ENCODE measurements around the gene ZNF423.

Gene ZNF423

DNA sequence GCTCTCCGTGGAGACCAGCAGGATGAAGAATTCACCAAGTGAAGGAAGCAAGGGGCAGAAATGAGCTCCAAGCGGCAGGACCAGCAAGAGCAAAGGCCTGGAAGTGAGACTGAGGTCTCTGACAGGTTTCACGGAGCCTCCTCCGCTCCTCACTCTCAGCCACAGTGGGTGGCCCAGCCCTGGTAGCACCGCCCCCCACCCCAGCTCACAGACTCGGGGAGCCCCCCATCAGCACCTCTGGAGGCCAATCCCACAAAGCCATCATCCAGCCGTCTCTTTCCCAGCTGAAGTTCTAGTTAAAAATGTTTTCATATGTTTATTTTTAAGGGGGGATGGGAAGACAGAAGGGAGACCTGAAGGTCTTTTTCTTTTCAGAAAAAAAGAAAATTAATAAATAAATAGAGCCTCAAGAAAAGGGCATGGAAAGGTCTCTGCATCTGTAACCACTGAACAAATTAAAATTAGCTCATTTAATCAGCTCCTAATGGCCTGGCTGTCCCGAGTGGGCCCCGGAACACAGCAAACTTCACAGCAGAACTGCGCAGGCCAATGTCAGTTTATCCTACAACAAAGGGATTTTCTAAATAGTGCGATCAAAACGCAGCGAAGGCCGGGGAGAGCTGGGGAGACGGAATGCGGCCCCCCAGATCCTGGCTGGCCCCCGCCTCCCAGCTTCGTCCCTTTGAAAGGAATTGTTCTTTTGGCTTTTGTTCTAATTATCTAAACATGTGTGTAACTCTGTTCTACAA is 190.3 kb downstream of the ZNF423 start:
- no peak for DNase-seq (ENCODE audit: low spot score)

- no peak for DNase-seq (ENCODE audit: low spot score)
These were observed 191.4 kb downstream of the ZNF423 start for GRCh38 chr16:49664221-49665215.

DNA sequence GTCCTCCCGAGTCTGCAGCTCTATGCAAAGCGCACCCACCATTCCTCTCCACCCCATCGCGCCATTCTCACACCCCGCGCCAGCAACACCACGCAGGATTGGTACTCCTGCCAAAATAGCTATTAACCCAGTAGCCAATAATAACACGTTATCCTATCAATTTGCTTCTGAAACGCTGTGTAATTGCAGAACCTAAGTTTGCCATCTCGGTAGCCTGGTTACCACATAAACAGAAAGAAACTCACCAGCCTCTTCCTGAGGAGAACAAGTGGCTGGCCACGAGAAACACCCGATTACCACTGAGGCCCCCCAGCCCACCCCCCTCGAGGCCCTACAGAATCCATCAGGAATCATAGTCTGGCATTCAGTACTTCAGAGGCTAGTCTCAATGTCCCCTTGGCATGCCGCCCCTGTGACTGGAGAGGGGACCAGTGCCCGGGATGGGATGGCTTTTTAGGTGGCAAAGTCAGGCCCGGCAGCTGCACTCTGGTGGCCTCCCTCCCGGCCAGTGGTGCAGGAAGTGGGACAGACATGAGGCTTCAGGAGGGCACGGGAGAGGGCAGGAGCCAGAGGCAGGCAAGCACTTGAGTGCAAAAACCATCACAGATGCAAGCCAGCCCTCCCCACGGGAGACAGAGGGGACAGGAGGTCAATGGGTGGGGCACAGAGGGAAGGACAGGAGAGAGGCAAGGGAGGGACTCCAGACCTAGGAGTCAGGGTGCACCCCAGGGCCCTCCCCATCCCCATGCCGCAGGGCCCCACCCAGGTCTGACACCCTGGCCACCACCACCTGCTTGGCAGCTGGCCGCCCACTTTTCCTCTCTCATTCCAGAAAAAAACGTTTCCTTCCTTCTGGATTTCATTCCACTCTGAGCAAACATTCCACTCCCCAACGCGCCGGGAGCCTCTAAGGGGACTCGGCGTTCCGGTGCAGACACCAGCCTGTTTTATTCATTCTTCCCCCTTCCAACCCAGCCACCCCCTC is 192.5 kb downstream of the ZNF423 start:
- DNase-seq (ENCODE audit: low spot score) = no peak

GRCh38 chr16:49662569-49662968 is 193.3 kb downstream of the ZNF423 start:
- no peak for DNase-seq (ENCODE audit: low spot score)

DNA sequence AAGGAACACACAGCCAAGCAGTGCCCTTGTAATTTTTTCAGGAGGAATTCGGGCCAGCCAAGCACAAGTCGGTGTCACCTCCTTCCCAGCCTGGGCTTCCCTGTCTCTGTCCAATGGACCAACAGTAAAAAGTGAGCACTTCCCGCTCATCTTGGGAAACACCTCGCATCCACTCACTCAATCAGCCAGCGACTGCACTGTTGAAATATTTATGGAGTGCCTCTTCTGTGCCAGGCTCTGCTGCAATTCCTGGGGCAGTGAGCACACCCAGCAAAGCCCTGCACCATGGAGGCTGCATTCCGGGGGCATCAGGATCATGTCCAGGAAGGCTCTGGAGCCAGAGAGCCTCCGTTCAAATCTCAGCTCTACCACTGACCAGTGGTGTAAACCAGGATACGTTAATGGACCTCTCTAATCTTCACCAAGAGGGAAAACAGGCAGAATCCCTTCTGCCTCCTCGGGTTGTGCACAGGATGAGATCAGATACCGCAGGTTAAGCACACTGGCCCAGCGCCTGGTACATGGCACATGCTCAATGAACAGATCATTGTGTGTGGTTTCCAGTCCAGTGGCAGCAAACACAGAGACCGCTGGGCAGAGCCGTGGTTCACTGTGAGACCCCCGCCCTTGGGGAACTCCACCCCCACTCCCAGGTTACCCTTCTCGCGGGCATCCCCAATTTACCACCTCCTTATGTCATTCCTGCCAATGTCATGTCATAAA is 194.3 kb downstream of the ZNF423 start:
- DNase-seq (ENCODE audit: low spot score) = no peak

DNA sequence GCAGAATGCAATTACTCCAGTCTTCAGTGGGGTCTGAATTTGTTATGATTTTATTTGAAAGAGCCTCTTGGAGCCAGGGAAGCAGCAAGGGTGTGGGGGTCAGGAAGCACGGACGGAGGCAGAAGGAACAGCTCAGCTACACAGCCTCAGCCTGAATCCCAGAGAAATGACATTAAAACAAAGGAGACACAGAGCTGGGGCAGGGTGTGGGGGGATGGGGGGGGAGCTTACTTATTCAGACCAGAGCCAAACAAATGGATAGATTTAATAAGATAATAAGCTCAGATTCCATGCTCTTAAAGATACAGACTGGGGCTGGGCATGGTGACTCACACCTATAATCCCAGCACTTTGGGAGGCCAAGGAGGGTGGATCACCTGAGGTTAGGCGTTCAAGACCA is 195.3 kb downstream of the ZNF423 start:
- peak; percentile 53 for DNase-seq (ENCODE audit: low spot score)

- DNase-seq (ENCODE audit: low spot score) = no peak
These were observed 196.6 kb downstream of the ZNF423 start for GRCh38 chr16:49659356-49659755.

DNA sequence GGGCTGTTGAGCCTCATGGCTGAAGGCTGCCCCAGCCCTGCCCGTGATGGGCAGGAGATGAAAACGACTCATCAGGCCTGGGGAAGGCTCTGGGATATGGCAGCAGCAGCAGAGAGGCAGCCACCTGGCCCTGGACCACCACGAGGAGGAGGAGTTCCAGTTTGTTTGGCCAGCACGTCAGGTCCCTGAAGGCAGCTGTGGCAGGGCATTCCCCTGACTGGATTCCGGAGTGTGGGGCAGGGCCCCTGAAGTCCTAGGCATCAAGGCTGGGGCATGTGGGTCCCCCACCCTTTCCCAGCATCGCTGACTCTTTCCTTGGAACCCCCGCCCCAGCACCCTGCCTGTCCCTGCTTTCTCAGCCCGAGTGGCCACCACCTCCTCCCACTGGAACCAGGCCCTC is 197.4 kb downstream of the ZNF423 start:
- no peak for DNase-seq (ENCODE audit: low spot score)

- DNase-seq (ENCODE audit: low spot score) = no peak
These were observed 198.0 kb downstream of the ZNF423 start for GRCh38 chr16:49657736-49658465.

DNA sequence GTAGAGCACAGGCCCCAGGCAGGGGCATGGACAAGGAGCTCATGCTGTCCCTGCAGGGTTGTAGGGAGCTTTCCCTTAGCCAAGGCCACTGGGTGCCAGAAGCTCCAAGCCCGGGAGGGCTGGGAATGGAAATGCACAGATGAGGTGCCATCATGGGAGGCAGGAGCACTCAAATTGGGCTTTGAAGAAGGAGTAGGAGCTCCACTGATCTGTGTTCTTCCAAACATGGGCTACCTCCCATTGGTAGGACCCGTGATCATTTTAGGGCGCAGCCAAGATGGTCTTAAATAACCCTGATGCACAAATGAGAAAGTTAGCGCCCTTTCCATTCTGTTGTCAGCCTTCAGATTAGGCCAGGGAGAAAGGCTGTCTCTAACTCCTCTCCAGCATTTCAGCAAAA is 201.5 kb downstream of the ZNF423 start:
- DNase-seq (ENCODE audit: low spot score) = no peak

- DNase-seq (ENCODE audit: low spot score) = no peak
These were observed 202.3 kb downstream of the ZNF423 start for GRCh38 chr16:49653577-49653976.

- no peak for DNase-seq (ENCODE audit: low spot score)
These were observed 202.7 kb downstream of the ZNF423 start for GRCh38 chr16:49653173-49653570.

DNA sequence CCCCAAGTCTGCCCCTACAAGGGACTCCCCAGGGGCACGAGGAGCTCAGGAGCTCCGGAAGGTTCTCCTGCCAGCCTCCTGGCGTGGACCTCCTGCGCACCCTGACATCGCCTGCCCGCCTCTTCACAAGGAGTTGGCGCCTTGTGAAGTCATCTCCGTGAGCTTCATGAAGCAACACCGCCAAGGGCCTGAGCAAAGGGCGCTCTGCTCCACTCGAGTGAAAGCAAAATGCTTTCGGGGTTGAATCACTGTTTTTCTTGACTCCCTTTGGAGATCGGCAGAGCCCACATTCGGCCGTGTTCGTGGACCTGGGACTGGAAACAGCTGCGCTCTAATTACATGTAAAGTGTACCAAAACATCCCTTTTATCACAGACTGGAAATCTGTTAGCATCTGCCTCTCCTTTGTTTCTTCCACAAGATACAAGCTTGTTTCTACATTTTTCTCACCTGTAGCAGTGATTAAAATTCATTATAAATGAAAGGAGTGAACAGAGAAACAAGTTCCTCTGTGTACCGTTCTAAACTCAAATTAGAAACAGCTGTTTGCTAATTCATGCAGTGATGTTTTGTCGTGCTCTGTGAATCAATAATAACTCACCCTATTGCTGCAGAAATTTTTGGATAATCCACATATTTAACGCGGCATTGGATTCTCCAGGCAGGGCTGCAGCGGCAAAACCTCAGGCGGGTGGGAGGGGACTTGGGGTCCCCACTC is 203.3 kb downstream of the ZNF423 start:
- DNase-seq (ENCODE audit: low spot score) = no peak

DNA sequence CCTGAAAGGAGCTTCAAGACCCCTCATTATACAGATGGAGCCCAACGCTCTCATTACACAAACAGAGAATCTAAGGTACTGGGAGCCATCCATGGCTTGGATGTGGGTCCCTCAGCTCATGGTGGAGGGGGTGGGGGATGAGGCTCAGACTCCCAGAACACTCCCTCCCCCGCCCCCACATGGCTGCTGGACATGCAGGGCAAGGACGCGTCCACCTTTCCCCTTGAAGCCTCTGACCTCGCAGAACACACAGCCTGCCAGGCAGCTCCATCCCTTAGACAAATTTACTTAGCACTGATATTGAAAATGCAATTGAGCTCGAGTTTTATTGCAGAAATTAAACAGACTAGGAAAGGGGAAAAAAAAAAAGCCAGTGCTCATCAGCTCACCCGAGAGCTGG is 203.9 kb downstream of the ZNF423 start:
- no peak for DNase-seq (ENCODE audit: low spot score)

DNA sequence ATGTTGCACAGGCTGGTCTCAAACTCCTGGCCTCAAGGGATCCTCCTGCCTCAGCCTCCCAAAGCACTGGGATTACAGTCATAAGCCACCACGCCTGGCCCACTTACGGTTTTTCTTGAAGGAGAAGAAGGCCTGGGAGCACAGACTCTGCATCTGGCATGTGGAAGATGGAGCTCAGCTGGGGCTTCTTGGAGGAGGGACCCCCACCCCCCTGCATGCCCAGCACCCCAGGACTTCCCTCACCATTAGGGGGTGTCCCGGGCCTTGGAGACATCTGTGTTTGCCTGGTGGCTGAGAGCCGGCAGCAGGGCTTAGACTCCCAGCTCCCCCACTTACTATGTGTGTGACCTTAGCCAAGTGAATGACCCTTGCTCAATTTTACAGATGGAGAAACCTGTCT is 204.7 kb downstream of the ZNF423 start:
- DNase-seq (ENCODE audit: low spot score) = no peak

GRCh38 chr16:49650603-49651002 is 205.3 kb downstream of the ZNF423 start:
- no peak for DNase-seq (ENCODE audit: low spot score)

GRCh38 chr16:49649013-49649765 is 206.7 kb downstream of the ZNF423 start:
- no peak for DNase-seq (ENCODE audit: low spot score)

GRCh38 chr16:49647673-49648072 is 208.2 kb downstream of the ZNF423 start:
- no peak for DNase-seq (ENCODE audit: low spot score)

- DNase-seq (ENCODE audit: low spot score) = no peak
These were observed 210.6 kb downstream of the ZNF423 start for GRCh38 chr16:49645263-49645662.

All from SK-N-DZ (cell line).